MM.1S (cell line): ENCODE data around the gene TNK1.

Experiments
- DNase-seq: peaks from one replicate; pipeline ENCODE4 v3.0.0-alpha.2; 2015
- H2AFZ ChIP-seq: fragments of 300-600 bp; sonication (generic); 2 replicates; pipeline ENCODE4 v1.6.0; 2016; ENCODE audit warnings: antibody characterized with exemption, low read length
- H3F3A ChIP-seq: fragments of 300-600 bp; sonication (generic); 2 replicates; pipeline ENCODE4 v1.6.1; 2016; ENCODE audit warnings: mild to moderate bottlenecking, antibody characterized with exemption, low read length, moderate library complexity, mixed read lengths; ENCODE audit not compliant: insufficient read depth
- H3K27ac ChIP-seq: fragments of 300-600 bp; sonication (generic); 2 replicates; pipeline ENCODE4 v1.5.1; 2016; ENCODE audit warnings: mild to moderate bottlenecking, low read length
- H3K27me3 ChIP-seq: fragments of 300-600 bp; sonication (generic); replicated peaks from 2 replicates; pipeline ENCODE4 v1.6.0; 2016; ENCODE audit warnings: low read length; ENCODE audit not compliant: insufficient read depth
- H3K36me3 ChIP-seq: fragments of 300-600 bp; sonication (generic); replicated peaks from 2 replicates; pipeline ENCODE4 v1.6.1; 2016; ENCODE audit warnings: mild to moderate bottlenecking, low read length, mixed read lengths; ENCODE audit not compliant: insufficient read depth
- H3K4me1 ChIP-seq: fragments of 300-600 bp; sonication (generic); 2 replicates; pipeline ENCODE4 v1.6.1; 2016; ENCODE audit warnings: low read length, mixed read lengths
- H3K4me2 ChIP-seq: fragments of 300-600 bp; sonication (generic); 2 replicates; pipeline ENCODE4 v1.6.0; 2016; ENCODE audit warnings: low read depth, low read length
- H3K4me3 ChIP-seq: fragments of 300-600 bp; sonication (generic); 2 replicates; pipeline ENCODE4 v1.5.1; 2016; ENCODE audit warnings: low read length, mixed read lengths
- H3K79me2 ChIP-seq: fragments of 300-600 bp; sonication (generic); 2 replicates; pipeline ENCODE4 v1.6.1; 2016; ENCODE audit warnings: mixed run types, low read length, mixed read lengths
- H3K9ac ChIP-seq: fragments of 300-600 bp; sonication (generic); 2 replicates; pipeline ENCODE4 v1.6.1; 2016; ENCODE audit warnings: low read length, mixed read lengths
- H3K9me2 ChIP-seq: fragments of 300-600 bp; sonication (generic); replicated peaks from 2 replicates; pipeline ENCODE4 v1.6.1; 2016; ENCODE audit warnings: mild to moderate bottlenecking, low read length, mixed read lengths; ENCODE audit not compliant: insufficient read depth
- H3K9me3 ChIP-seq: fragments of 300-600 bp; sonication (generic); replicated peaks from 2 replicates; pipeline ENCODE4 v1.6.1; 2016; ENCODE audit warnings: mild to moderate bottlenecking, low read length, mixed read lengths; ENCODE audit not compliant: insufficient read depth
- H4K20me1 ChIP-seq: fragments of 300-600 bp; sonication (generic); 2 replicates; pipeline ENCODE4 v1.6.1; 2016; ENCODE audit warnings: mild to moderate bottlenecking, low read length, moderate library complexity, mixed read lengths; ENCODE audit not compliant: insufficient read depth
- EZH2 ChIP-seq: fragments of 300-600 bp; sonication (generic); optimal IDR thresholded peaks from 2 replicates; pipeline ENCODE3; 2017; ENCODE audit warnings: low read depth, mild to moderate bottlenecking, antibody characterized with exemption, low read length, mixed read lengths
- EZH2phosphoT487 ChIP-seq: fragments of 300-600 bp; sonication (generic); IDR thresholded peaks from 2 replicates; pipeline ENCODE4 v1.6.1; 2018; ENCODE audit warnings: antibody characterized with exemption, low read length
- TF ChIP-seq, protein P1 (sequence below): fragments of 300-600 bp; sonication (generic); IDR thresholded peaks from 2 replicates; pipeline ENCODE4 v1.5.1; 2016; ENCODE audit warnings: antibody characterized with exemption, low read length, mixed read lengths

Gene TNK1

DNA sequence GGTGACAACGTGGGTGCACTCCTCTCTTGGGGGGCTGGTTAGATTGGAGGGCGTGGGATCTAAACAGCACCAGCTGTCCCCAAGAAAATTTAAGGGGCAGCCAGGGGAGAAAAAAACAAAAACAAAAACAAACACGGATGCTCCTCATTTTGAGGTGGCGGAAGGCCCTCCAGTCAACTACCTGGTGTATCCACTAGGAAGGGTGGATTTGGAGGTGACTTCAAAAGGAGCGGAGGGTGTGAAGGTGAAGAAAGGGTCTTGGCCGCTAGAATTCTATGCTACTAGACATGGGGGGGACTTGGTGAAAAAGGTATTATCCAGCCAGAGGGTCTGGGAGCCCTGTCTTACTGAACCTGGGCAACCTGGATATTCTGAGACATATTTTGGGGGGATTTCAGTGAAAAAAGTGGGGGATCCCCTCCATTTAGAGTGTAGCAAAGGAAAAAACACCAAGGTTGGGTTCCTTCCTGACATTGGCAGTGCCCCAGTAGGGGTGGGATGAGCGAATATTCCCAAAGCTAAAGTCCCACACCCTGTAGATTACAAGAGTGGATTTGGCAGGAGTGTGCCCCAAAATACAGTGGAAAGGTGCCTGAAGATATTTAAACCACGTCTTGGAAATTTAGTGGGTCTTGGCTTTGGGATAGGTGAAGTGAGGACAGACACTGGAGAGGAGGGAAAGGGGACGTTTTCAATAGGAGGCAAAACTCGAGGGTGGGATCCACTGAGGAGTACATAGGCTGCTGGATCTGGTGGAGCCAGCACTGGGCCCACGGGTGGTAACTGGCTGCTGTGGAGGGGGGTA is 58.0 kb downstream of the TNK1 start:
- Histone ChIP-seq H3K36me3 (no peaks in the 10 kb centered on the region), H4K20me1 (no peaks in the 10 kb centered on the region), H3K4me2 (no peak overlapping the region), H3K4me3 (no peak overlapping the region), H3K27ac (no peak overlapping the region), H3K9me2 (no peaks in the 10 kb centered on the region), H3K27me3 (peaks cover 57% of the 10 kb centered on the region), H3K9ac (no peak overlapping the region), H3K79me2 (no peaks in the 10 kb centered on the region), H3F3A (peaks cover 14% of the 10 kb centered on the region), H3K4me1 (peaks cover 10% of the 10 kb centered on the region), H3K9me3 (no peaks in the 10 kb centered on the region), H2AFZ (no peak overlapping the region)
- DNase-seq: no peak
- TF ChIP-seq EZH2phosphoT487 (no peak), EZH2 (no peak)
- TF ChIP-seq, protein P1, sequence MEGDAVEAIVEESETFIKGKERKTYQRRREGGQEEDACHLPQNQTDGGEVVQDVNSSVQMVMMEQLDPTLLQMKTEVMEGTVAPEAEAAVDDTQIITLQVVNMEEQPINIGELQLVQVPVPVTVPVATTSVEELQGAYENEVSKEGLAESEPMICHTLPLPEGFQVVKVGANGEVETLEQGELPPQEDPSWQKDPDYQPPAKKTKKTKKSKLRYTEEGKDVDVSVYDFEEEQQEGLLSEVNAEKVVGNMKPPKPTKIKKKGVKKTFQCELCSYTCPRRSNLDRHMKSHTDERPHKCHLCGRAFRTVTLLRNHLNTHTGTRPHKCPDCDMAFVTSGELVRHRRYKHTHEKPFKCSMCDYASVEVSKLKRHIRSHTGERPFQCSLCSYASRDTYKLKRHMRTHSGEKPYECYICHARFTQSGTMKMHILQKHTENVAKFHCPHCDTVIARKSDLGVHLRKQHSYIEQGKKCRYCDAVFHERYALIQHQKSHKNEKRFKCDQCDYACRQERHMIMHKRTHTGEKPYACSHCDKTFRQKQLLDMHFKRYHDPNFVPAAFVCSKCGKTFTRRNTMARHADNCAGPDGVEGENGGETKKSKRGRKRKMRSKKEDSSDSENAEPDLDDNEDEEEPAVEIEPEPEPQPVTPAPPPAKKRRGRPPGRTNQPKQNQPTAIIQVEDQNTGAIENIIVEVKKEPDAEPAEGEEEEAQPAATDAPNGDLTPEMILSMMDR: no peak
